TTC549 (cell line): ENCODE data around the gene PHLDB1.
"Not testable (repeated sequence)": the region's sequence is repeated elsewhere in the genome, so short reads cannot be mapped to it uniquely, and the experiment has no call there.

Source experiments
- FAIRE-seq: peaks from 2 replicates; lab custom pipeline; 2012; peaks lifted over from hg19 to GRCh38; lab: Jason Lieb, UNC

PHLDB1 gene

DNA sequence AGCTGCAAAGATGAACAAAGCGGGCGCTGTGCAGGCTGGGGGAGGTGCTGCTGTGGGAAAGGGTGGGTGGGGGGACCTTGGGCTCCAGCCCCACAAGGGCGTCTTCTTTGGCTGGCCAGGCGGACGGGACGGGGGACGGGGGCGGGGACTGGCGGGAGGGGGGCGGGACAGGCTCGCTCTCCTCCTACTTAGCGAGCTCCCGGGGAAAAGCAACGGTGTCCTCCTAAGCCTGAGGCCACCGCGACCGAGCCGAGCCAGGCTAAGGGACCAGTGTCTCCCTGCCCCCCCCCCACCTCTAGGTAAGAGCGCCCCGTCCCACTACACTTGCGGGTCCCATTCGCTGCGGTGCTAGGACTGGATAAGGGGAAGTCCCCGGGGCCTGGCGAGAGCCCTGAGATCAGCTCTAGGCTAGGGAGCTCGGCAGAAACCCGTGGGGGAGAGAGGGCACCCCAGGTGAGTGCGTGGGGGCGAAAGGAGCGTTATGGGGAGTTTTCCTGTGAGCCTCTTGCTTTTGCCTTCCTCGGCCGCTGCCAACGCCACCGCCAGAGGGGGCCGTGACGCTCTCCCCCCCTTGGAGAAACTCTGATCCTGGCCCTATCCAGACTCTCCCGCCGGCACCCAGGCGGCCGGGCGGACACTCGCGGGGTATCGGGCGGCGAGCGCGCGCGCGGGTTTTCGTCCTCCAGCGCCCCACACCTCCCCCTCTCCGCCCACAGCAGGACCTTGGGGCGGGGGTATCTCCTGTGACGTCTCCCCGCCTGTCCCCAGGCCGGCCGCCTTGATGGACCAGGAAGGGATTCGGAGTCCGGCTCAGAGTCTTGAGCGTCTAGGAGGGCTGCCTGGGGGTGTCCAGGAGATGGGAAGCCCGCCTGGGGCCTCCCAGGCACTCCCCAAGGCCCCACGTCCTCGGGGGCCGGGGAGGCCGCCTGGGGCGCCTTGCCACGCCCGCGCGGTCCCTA, at the start of gene PHLDB1:
PHLDB1 (plus strand) TSS at position 215 of the 959 bp plus-strand sequence. CDS start 6,222 bp downstream, outside the sequence.
- no peak for FAIRE-seq

- FAIRE-seq = no peak
Measured at GRCh38 chr11:118560806-118561205, 46.6 kb upstream of the PHLDB1 start.

- FAIRE-seq = no peak
Measured at GRCh38 chr11:118565051-118565450, 42.4 kb upstream of the PHLDB1 start.

- FAIRE-seq = no peak
Measured at GRCh38 chr11:118569670-118570069, 37.7 kb upstream of the PHLDB1 start.

DNA sequence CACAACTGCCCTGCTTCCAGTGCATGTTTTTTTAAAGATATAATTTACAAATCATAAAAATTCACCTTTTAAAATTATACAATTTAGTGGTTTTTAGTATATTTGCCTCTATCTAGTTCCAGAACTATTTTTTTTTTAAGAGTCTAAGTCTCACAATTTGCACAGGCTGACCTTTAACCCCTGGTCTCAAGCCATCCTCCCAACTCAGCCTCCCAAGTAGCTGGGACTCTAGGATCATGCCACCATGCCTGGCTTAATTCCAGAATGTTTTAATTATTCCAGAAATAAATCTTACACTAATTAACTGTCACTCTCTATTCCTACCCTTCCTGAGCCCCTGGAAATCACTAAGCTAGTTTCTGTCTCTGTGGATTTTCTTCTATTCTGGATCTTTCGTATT, 36.6 kb upstream of the PHLDB1 start:
- FAIRE-seq = no peak

DNA sequence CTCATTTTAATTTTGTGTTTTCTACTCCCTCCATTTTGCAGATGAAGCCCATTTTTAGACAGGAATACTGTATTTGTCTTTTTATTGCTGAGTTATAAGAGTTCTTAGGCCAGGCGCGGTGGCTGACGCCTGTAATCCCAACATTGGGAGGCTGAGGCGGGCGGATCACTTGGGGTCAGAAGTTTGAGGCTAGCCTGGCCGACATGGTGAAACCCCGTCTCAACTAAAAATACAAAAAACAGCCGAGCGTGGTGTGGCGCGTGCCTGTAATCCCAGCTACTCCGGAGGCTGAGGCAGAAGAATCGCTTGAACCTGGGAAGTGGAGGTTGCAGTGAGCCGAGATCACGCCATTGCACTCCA, 35.7 kb upstream of the PHLDB1 start:
- not testable (repeated sequence) for FAIRE-seq

GRCh38 chr11:118572061-118572980, 35.1 kb upstream of the PHLDB1 start, which contains the start of gene ARCN1:
Gene ARCN1, plus strand, starts transcription at chr11:118572409. Its CDS starts 139 bp downstream, at chr11:118572548.
- FAIRE-seq = no peak

GRCh38 chr11:118572981-118573550, 34.3 kb upstream of the PHLDB1 start:
- no peak for FAIRE-seq

GRCh38 chr11:118574636-118575035, 32.8 kb upstream of the PHLDB1 start:
- no peak for FAIRE-seq

- not testable (repeated sequence) for FAIRE-seq
Measured at GRCh38 chr11:118577995-118578394, 29.4 kb upstream of the PHLDB1 start.

DNA sequence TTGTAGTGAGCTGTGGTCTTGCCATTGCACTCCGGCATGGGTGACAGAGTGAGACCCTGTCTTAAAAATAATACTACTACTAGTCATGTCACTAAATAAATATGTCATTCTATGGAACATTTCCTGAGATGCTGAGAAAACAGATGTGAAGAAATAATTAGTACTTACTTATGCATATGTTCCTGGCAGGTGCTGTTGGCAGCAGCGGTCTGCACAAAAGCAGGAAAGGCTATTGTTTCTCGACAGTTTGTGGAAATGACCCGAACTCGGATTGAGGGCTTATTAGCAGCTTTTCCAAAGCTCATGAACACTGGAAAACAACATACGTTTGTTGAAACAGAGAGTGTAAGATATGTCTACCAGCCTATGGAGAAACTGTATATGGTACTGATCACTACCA, 26.4 kb upstream of the PHLDB1 start:
- FAIRE-seq = no peak

GRCh38 chr11:118587952-118588351, 19.5 kb upstream of the PHLDB1 start:
- no peak for FAIRE-seq

DNA sequence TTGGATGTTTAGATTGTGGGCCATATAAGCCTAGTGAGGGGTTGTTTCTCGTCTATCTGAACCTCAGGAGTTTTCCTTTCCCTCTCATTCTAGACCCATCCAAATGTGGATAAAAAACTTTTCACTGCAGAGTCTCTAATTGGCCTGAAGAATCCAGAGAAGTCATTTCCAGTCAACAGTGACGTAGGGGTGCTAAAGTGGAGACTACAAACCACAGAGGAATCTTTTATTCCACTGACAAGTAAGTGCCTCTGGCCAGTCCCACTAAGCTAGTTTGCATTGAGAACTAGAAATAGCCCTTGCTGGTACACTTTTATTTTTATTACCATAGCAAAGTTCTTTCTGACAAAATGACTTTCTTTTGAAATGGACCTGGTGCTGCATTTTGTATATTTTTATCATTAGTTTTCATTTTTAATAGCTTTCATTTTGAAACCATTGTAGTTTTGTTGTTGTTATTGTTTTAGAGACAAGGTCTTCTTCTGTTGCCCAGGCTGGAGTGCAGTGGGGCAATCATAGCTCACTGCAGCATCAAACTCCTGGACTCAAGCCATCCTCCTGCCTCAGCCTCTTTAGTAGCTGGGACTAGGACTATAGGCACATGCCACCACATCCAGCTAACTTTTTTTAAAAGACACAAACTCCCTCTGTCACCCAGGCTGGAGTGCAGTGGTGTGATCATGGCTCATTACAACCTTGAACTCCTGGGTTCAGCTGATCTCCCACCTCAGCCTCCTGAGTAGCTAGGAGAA, 14.6 kb upstream of the PHLDB1 start:
- FAIRE-seq = no peak

- peak; percentile 3 for FAIRE-seq
Measured at GRCh38 chr11:118594984-118595383, 12.4 kb upstream of the PHLDB1 start.

- FAIRE-seq = no peak
Measured at GRCh38 chr11:118596224-118597146, 10.9 kb upstream of the PHLDB1 start.

DNA sequence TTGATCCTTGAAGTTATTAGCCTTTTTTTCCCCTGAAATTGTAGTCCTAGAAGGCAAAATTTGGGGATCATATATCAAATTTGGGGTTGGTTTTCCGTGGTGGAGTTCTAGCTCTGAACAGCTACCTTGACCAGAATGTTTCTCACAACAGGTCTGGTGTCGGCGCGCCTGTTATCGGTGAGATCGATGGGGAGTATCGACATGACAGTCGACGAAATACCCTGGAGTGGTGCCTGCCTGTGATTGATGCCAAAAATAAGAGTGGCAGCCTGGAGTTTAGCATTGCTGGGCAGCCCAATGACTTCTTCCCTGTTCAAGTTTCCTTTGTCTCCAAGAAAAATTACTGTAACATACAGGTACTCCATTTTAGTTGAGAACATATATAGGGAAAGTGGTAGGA, 9.9 kb upstream of the PHLDB1 start:
- FAIRE-seq = no peak

- no peak for FAIRE-seq
Measured at GRCh38 chr11:118602331-118602730, 5.1 kb upstream of the PHLDB1 start.

GRCh38 chr11:118603709-118604108, 3.7 kb upstream of the PHLDB1 start:
- FAIRE-seq = not testable (repeated sequence)

GRCh38 chr11:118604566-118604965, 2.8 kb upstream of the PHLDB1 start:
- no peak for FAIRE-seq

GRCh38 chr11:118605116-118605867, 2.1 kb upstream of the PHLDB1 start:
- no peak for FAIRE-seq
